22Rv1 (cell line): ENCODE data around the gene PPP1R13B.

Source experiments
- H3K27ac ChIP-seq: fragments of 450-650 bp; 2 replicates; pipeline ENCODE4 v1.5.1; 2017
- CTCF ChIP-seq: fragments of 450-650 bp; IDR thresholded peaks from 2 replicates; pipeline ENCODE4 v1.5.1; 2017; ENCODE audit warnings: mild to moderate bottlenecking
- ZFX ChIP-seq: fragments of 450-650 bp; IDR thresholded peaks from 2 replicates; pipeline ENCODE4 v1.6.1; 2017; ENCODE audit warnings: antibody characterized with exemption, borderline replicate concordance

Gene PPP1R13B

GRCh38 chr14:103735815-103736545, 111.4 kb downstream of the PPP1R13B start:
- H3K27ac ChIP-seq: peak overlapping the region; percentile 78
- TF ChIP-seq ZFX: no peak
- no peak for TF ChIP-seq CTCF

DNA sequence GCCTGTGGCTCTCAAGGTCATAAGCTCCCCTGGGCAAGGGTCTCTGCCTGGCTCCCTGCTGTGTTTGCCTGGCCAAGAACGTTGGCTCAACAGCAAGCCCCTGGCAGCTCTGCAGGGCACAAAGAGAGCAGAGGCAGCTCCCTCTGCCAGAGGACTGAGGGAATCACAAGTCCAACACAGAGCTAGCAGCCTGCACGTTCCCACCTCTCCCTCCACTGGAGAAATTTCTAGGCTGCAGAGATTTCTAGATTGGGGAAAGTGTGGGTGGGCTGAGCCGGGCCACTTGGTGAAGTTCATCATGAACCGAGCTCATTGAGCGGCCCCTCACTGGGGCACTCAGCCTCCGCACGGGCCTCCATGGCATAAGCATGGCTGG, 111.9 kb downstream of the PPP1R13B start:
- TF ChIP-seq CTCF: no peak; the same call in 1 of the 2 replicates
- H3K27ac ChIP-seq: peak overlapping the region; percentile 78

DNA sequence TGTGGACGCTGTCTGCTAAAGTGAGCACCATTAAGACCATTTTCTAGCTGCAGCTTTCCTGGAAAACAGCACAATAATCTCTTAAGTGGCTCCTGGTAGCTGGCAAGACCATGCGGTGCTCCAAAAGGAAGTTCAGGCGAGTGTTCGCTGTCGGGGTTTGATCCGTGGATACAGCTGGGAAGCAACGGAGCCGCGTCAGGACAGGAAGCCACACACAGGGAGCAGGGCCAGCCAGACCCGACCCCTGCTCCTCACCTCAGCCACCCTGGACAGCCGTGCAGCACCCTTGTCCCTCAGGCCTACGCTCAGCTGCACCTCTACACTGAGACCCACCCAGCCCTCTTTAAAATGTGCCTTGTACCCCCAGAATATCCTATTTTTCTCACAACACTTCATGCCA, 112.4 kb downstream of the PPP1R13B start:
- peak overlapping the region; percentile 78 for H3K27ac ChIP-seq
- TF ChIP-seq CTCF (no peak), ZFX (no peak)

DNA sequence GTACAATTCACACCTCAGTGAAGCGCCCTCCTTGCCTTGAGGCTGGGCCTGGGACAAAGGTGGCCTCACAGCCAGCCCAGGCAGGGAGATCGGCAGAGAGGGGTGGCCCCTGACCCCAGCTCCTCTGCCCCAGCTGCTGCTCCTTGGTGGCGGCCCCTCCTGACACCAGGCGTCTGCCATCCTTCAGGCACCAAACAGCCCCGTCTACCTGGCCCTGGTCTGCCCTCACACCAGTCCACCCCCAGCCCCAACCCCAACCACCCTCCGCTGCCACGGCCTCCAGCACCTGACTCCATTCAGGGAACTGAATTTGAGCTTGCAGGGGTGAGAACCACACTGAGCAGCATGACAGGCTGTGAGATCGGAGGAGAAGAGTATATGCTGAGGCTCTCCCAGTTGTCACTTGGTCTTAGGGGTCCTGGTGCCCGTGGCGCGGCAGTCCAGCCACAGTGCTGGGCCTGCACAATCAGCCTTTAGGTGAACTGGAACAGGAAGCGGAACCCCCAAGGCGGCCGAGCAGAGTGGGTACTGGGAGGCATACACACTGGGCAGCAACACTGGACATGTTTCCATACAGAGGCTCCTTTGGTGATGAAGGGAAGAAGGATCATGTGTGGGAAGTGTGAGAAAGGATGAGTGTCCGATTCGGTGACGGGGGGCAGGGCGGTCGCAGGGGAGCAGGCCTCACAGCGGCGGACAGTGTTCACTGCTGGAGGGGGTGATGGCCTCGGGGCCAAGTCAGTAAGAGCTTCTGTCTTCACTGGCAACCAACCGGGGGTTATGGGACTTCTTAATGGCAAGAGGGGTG, 113.1 kb downstream of the PPP1R13B start:
- TF ChIP-seq CTCF (no peak), ZFX (no peak)
- H3K27ac ChIP-seq: peak overlapping the region; percentile 78

DNA sequence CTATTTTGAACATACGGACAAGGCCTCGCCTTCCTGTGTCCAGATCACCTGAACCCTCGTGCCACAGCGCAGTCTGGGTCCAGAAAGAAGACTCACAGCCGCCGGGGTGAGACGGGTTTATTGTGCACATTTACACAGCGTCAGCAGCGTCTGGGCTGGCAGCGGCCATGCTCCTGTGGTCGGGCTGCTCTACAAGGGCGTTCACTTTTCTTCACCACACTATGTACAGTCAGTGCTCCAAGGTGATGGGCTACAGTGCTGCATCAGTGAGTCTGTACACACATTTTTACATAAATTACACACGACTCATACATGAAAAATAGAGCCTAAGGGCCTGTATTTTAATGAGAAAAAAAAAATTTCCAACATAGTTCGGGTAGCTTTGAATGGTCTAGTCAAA, 113.7 kb downstream of the PPP1R13B start:
- H3K27ac ChIP-seq: peak overlapping the region; percentile 78
- TF ChIP-seq ZFX: no peak
- no peak for TF ChIP-seq CTCF

DNA sequence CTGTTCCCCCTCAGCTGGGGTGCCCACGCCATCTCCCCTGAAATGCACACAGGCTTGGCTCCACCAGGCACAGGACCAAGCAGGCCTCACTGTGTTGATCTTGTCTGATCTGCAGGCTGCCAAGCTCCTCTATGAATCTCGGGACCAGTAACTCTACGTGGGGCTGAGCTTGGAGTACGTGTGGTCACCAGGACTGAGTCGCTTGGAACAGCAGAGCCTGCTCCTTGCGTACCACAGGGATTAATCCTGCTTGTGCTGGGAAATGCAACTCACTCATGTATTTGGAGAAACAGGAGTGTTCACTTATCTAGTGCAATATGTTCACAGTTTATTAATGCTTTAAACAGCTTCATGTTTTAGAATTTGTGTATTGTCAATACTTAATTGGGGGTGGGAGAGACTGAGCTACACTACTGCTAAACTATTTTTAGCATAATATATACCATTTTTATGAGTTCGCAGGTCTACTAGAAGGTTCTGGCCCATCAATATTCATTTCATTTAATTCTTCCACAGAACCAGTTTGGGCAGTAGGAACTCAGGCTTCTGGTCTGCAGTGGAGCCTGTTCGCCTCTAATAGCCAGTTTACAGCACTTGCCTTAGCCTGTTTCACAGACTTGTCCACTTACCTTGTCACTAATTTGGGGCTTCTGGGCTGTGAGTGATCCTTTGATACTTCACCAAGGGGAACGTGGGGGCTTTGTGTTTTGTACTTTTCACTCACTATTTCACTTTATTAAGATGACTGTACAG, 114.3 kb downstream of the PPP1R13B start:
- peak overlapping the region; percentile 78 for H3K27ac ChIP-seq
- TF ChIP-seq ZFX (no peak), CTCF (no peak)
